HuH-7 (cell line): ENCODE data around the gene DAP3.

Experiments
- DNase-seq: peaks from one replicate; pipeline ENCODE4 v3.0.0; 2011; ENCODE audit warnings: low spot score

Gene DAP3

GRCh38 chr1:155776414-155776813 is 87.5 kb downstream of the DAP3 start:
- no peak for DNase-seq

GRCh38 chr1:155777582-155777981 is 88.7 kb downstream of the DAP3 start:
- DNase-seq: no peak
